Activated CD8-positive, alpha-beta T cell treated with anti-CD3 and anti-CD28 coated beads for 36 hours (primary cell): ENCODE results near the gene UBAC2. TPM values are rescaled to one million over a fixed set of nuclear protein-coding genes. Genes with fewer than 3 reads are reported as not detected.
A peak's percentile ranks its signal among the peaks of the same experiment; 100 is the strongest.

Source experiments
- ATAC-seq: fragments of 200-7000 bp; cut with Tn5 transposase; one replicate; pipeline ENCODE4 v1.10.0; 2021; ENCODE audit warnings: mild to moderate bottlenecking, moderate library complexity
- CTCF ChIA-PET: fragments of 350-600 bp; sonication (Branson Sonifier 250); formaldehyde crosslinking; loops from one replicate; lab custom pipeline; 2021; ENCODE audit warnings: antibody characterized with exemption; lab: Charles Lee
- POLR2A ChIA-PET: fragments of 350-600 bp; sonication (Branson Sonifier 250); formaldehyde crosslinking; loops from one replicate; lab custom pipeline; 2021; ENCODE audit warnings: antibody characterized with exemption; lab: Charles Lee
- DNase-seq: peaks from one replicate; pipeline ENCODE4 v3.0.0-alpha.2; 2020
- H3K27ac Mint-ChIP-seq: one replicate; pipeline ENCODE4 v1.8.0; 2021; ENCODE audit warnings: mild to moderate bottlenecking, mixed read lengths
- H3K27me3 Mint-ChIP-seq: one replicate; pipeline ENCODE4 v1.8.0; 2021; ENCODE audit warnings: mixed read lengths
- H3K36me3 Mint-ChIP-seq: one replicate; pipeline ENCODE4 v1.8.0; 2021; ENCODE audit warnings: low read depth, mixed read lengths
- H3K4me1 Mint-ChIP-seq: one replicate; pipeline ENCODE4 v1.8.0; 2021; ENCODE audit warnings: low read depth, mixed read lengths
- H3K4me3 Mint-ChIP-seq: one replicate; pipeline ENCODE4 v1.8.0; 2021; ENCODE audit warnings: mild to moderate bottlenecking, moderate library complexity, mixed read lengths
- H3K9me3 Mint-ChIP-seq: one replicate; pipeline ENCODE4 v1.8.0; 2021; ENCODE audit warnings: mixed read lengths
- CTCF ChIP-seq: fragments of 200-600 bp; IDR thresholded peaks from one replicate; pipeline ENCODE4 v1.8.0; 2022; ENCODE audit warnings: antibody characterized with exemption, mild to moderate bottlenecking
- intact Hi-C: fragments of 100-400 bp; cut with micrococcal nuclease; formaldehyde crosslinking; loops from one replicate; pipeline ENCODE4 v1.10.0; 2022
- total RNA-seq, 2 experiments: library from RNA; stranded (reverse); gene quantifications; one replicate each; pipeline ENCODE4 v1.2.3, GENCODE V29; 2021

UBAC2 gene
- total RNA-seq, 2 experiments from 2014 or later: 63.7 to 68.4 TPM

- no peak overlapping the region for H3K4me3 Mint-ChIP-seq
- no peaks in the 10 kb centered on the region for H3K36me3 Mint-ChIP-seq
- intact Hi-C loops: no loop called here
- POLR2A ChIA-PET: interaction anchor here (0.6 kb wide), 1 partner anchor 330 kb away, joined by 3 read pairs; no protein-coding TSS in a partner anchor
- H3K27ac Mint-ChIP-seq: no peak overlapping the region
- H3K9me3 Mint-ChIP-seq: no peaks in the 10 kb centered on the region
- CTCF ChIA-PET: interaction anchor here (1.1 to 1.9 kb wide), 4 partner anchors 8 to 126 kb away, joined by 3 to 7 read pairs (median 4); no protein-coding TSS in a partner anchor
- H3K4me1 Mint-ChIP-seq: peaks cover 39% of the 10 kb centered on the region
- H3K27me3 Mint-ChIP-seq: no peaks in the 10 kb centered on the region
- DNase-seq: no peak
- TF ChIP-seq CTCF: no peak
- no peak for ATAC-seq
These were observed 194.8 kb downstream of the UBAC2 start for GRCh38 chr13:99395436-99395835.

DNA sequence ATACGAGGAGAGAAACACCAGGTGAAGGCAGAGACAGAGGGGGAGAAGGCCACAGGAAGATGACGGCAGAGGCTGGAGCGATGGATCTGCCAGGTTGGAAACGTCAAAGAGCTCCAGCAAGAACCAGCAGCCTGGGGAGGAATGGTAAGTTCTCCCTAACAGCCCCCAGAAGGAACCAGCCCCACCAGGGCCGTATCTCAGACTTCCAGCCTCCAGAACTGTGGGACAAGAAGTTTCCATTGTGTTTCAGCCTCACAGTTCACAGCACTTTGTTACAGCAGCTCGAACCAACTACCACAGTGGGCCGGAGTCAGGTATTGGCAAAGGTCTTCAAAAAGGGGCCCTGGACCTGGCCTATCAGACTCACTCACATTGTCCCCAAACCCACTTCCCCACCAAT is 195.8 kb downstream of the UBAC2 start:
- H3K4me3 Mint-ChIP-seq: no peak overlapping the region
- ChIA-PET CTCF (interaction anchor here (1.0 to 3.7 kb wide), 4 partner anchors 9 to 127 kb away, joined by 3 to 36 read pairs (median 4); no protein-coding TSS in a partner anchor), POLR2A (interaction anchor here (0.9 to 1.2 kb wide), 2 partner anchors 9 to 21 kb away, joined by 3 read pairs; no protein-coding TSS in a partner anchor)
- H3K4me1 Mint-ChIP-seq: peaks cover 44% of the 10 kb centered on the region
- H3K9me3 Mint-ChIP-seq: no peaks in the 10 kb centered on the region
- no peak for TF ChIP-seq CTCF
- H3K36me3 Mint-ChIP-seq: peaks cover 3% of the 10 kb centered on the region
- no peaks in the 10 kb centered on the region for H3K27me3 Mint-ChIP-seq
- no peak for ATAC-seq
- H3K27ac Mint-ChIP-seq: no peak overlapping the region
- DNase-seq: no peak
- intact Hi-C loops: no loop called here

- ChIA-PET POLR2A (interaction anchor here (0.7 to 1.9 kb wide), 4 partner anchors 10 to 38 kb away, joined by 3 to 6 read pairs (median 5); no protein-coding TSS in a partner anchor), CTCF (interaction anchor here (0.8 to 3.7 kb wide), 3 partner anchors 11 to 38 kb away, joined by 3 to 36 read pairs (median 10); no protein-coding TSS in a partner anchor)
- no peak for TF ChIP-seq CTCF
- Mint-ChIP-seq H3K4me1 (peaks cover 54% of the 10 kb centered on the region), H3K9me3 (peaks cover 10% of the 10 kb centered on the region), H3K4me3 (no peak overlapping the region), H3K27ac (no peak overlapping the region), H3K27me3 (no peaks in the 10 kb centered on the region), H3K36me3 (peaks cover 14% of the 10 kb centered on the region)
- intact Hi-C loops: no loop called here
- DNase-seq (no peak), ATAC-seq (no peak)
These were observed 197.4 kb downstream of the UBAC2 start for GRCh38 chr13:99398071-99398470.

DNA sequence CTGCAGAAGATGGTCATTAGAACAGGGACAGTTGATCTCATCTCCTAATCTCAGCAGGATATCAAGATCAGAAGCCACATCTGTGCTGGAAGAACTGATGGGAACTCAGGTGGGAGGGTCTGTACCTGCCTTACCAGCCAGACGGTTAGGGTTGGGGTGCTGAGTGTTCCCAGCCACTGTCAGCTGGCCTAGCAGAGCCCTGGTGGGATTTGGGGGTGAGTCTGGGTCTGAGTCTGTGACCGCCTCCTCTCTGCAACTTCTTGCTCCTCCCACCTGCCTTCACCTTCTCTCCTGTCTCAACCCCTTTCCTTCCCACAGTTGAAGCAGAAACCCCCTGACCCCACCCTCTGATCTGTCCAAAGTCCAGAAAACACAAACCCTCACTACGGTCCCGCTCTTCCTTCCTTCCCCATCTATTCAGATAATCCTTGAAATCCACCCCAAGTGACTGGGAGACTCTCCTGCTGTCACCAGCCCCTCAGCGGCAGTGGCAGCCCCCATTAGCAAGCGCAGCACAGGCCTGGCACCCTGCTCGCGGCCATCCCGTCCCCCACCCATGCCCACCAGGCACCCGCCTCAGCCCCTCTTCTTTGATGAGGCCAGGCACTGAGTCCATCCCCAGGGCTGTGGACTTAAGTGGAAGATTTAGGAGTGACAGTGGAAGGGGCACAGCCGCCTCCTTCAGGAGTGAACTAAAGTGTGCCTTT is 198.4 kb downstream of the UBAC2 start:
- no peak overlapping the region for H3K4me3 Mint-ChIP-seq
- peaks cover 61% of the 10 kb centered on the region for H3K4me1 Mint-ChIP-seq
- CTCF ChIA-PET: interaction anchor here (1.0 to 3.7 kb wide), 5 partner anchors 12 to 38 kb away, joined by 3 to 36 read pairs (median 9); no protein-coding TSS in a partner anchor
- no peak for TF ChIP-seq CTCF
- ATAC-seq (no peak), DNase-seq (no peak)
- intact Hi-C loops: no loop called here
- POLR2A ChIA-PET: interaction anchor here (1.1 to 1.9 kb wide), 3 partner anchors 11 to 36 kb away, joined by 5 to 6 read pairs (median 5); no protein-coding TSS in a partner anchor
- H3K27ac Mint-ChIP-seq: peak overlapping the region; percentile 91
- H3K27me3 Mint-ChIP-seq: no peaks in the 10 kb centered on the region
- H3K36me3 Mint-ChIP-seq: peaks cover 19% of the 10 kb centered on the region
- H3K9me3 Mint-ChIP-seq: peaks cover 11% of the 10 kb centered on the region

DNA sequence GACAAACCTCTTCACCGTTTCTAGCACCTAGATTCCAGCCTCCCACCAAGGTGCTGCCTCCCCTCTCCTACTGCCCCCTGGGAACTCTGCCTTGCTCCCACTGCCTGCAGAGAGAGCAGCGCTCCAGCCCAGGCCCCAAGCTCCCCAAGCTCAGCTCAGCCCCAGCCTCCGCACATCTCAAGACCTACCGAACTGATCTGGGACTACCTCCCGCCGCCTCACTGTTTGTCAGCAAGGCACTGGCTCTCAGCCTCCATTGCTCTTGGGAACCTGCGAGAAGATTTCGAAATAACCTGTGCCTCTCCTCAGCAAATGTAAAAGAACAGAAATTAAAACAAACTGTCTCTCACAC is 198.9 kb downstream of the UBAC2 start:
- no peak for ATAC-seq
- Mint-ChIP-seq H3K9me3 (peaks cover 11% of the 10 kb centered on the region), H3K36me3 (peaks cover 21% of the 10 kb centered on the region), H3K27ac (peak overlapping the region; percentile 91), H3K27me3 (no peaks in the 10 kb centered on the region), H3K4me1 (peaks cover 63% of the 10 kb centered on the region), H3K4me3 (peak overlapping the region; percentile 62)
- intact Hi-C loops: no loop called here
- ChIA-PET CTCF (interaction anchor here (2.1 to 3.7 kb wide), 3 partner anchors 12 to 37 kb away, joined by 5 to 36 read pairs (median 9); no protein-coding TSS in a partner anchor), POLR2A (no interaction called here)
- no peak for DNase-seq
- no peak for TF ChIP-seq CTCF
